GM23248 (cell line): ENCODE results near the gene CIC. TPM values are rescaled to one million over a fixed set of nuclear protein-coding genes. Genes with fewer than 3 reads are reported as not detected.
A peak's percentile ranks its signal among the peaks of the same experiment; 100 is the strongest.

Source experiments
- DNase-seq: peaks from one replicate; pipeline ENCODE4 v3.0.0-alpha.2; 2015
- H2AFZ ChIP-seq: fragments of 200-600 bp; sonication (generic); 2 replicates; pipeline ENCODE4 v1.6.1; 2016; ENCODE audit warnings: antibody characterized with exemption
- H3F3A ChIP-seq: fragments of 200-600 bp; sonication (generic); 2 replicates; pipeline ENCODE4 v1.6.1; 2016; ENCODE audit warnings: mild to moderate bottlenecking, antibody characterized with exemption, mixed run types; ENCODE audit not compliant: insufficient read depth
- H3K27ac ChIP-seq: fragments of 200-600 bp; sonication (generic); 2 replicates; pipeline ENCODE4 v1.5.1; 2016; ENCODE audit warnings: mild to moderate bottlenecking
- H3K27me3 ChIP-seq: fragments of 200-600 bp; sonication (generic); replicated peaks from 2 replicates; pipeline ENCODE4 v1.6.1; 2016; ENCODE audit warnings: mild to moderate bottlenecking; ENCODE audit not compliant: insufficient read depth
- H3K36me3 ChIP-seq: fragments of 200-600 bp; sonication (generic); 2 replicates; pipeline ENCODE4 v1.6.1; 2016; ENCODE audit warnings: low read depth, mild to moderate bottlenecking
- H3K4me1 ChIP-seq: fragments of 200-600 bp; sonication (generic); 2 replicates; pipeline ENCODE4 v1.6.1; 2016; ENCODE audit warnings: mild to moderate bottlenecking; ENCODE audit not compliant: insufficient read depth
- H3K4me2 ChIP-seq: fragments of 200-600 bp; sonication (generic); one replicate; pipeline ENCODE4 v1.6.1; 2016; ENCODE audit warnings: mild to moderate bottlenecking; ENCODE audit not compliant: unreplicated experiment
- H3K4me3 ChIP-seq: fragments of 200-600 bp; sonication (generic); 2 replicates; pipeline ENCODE4 v1.5.1; 2016; ENCODE audit warnings: mild to moderate bottlenecking
- H3K79me2 ChIP-seq: fragments of 200-600 bp; sonication (generic); 2 replicates; pipeline ENCODE4 v1.6.1; 2016; ENCODE audit warnings: mild to moderate bottlenecking; ENCODE audit not compliant: insufficient read depth
- H3K9ac ChIP-seq: fragments of 200-600 bp; sonication (generic); 2 replicates; pipeline ENCODE4 v1.6.1; 2016; ENCODE audit warnings: mild to moderate bottlenecking
- H3K9me2 ChIP-seq: fragments of 200-600 bp; sonication (generic); 2 replicates; pipeline ENCODE4 v1.6.1; 2016; ENCODE audit warnings: mixed run types, mild to moderate bottlenecking, moderate library complexity; ENCODE audit not compliant: insufficient read depth
- H3K9me3 ChIP-seq: fragments of 200-600 bp; sonication (generic); one replicate; pipeline ENCODE4 v1.6.1; 2017; ENCODE audit warnings: low read depth
- H4K20me1 ChIP-seq: fragments of 200-600 bp; sonication (generic); 2 replicates; pipeline ENCODE4 v1.6.0; 2016; ENCODE audit not compliant: insufficient read depth
- EZH2 ChIP-seq: fragments of 200-600 bp; sonication (generic); IDR thresholded peaks from 2 replicates; pipeline ENCODE4 v1.6.1; 2018; ENCODE audit warnings: antibody characterized with exemption, mild to moderate bottlenecking; ENCODE audit not compliant: insufficient read depth, poor library complexity, severe bottlenecking
- EZH2phosphoT487 ChIP-seq: fragments of 200-600 bp; sonication (generic); IDR thresholded peaks from 2 replicates; pipeline ENCODE4 v1.6.1; 2018; ENCODE audit warnings: antibody characterized with exemption, moderate library complexity, mild to moderate bottlenecking, low read depth; ENCODE audit not compliant: insufficient read depth
- WGBS, 2 experiments: methylation state at CpG; one replicate each; pipeline ENCODE4 v1.1.6; 2015 to 2017; ENCODE audit warnings: low lambda C conversion rate in 2 of 2, low coverage in 1 of 2; ENCODE audit errors: missing lambda C conversion rate in 2 of 2; 5-methylcytosine and 5-hydroxymethylcytosine counted together
- in situ Hi-C: fragments of 300-500 bp; cut with MboI; formaldehyde crosslinking; loops from 2 replicates; pipeline ENCODE4 v1.15.0; 2020
- polyA plus RNA-seq: library from polyadenylated mRNA; unstranded; fragments of >200 nt; fragmentation: Nextera tagmentation; extraction: Ambion mirVana; gene quantifications from 2 replicates; pipeline ENCODE4 v1.2.1, GENCODE V29; 2016
- total RNA-seq: library from RNA; depleted of rRNA; stranded (reverse); fragments of >200 nt; shearing (Covaris generic); gene quantifications from 2 replicates; pipeline ENCODE4 v1.2.3, GENCODE V29; 2014

CIC gene
- total and polyA plus RNA-seq, 2 experiments from 2014 or later, result 8.3 to 17.5 TPM

- Histone ChIP-seq H2AFZ (peak within 1 kb of the TSS; percentile 84), H3K36me3 (no peaks in the 10 kb centered on the region), H4K20me1 (no peaks in the 10 kb centered on the region), H3K27me3 (no peaks in the 10 kb centered on the region), H3F3A (no peaks in the 10 kb centered on the region; the same call in 1 of the 2 replicates), H3K9me3 (no peaks in the 10 kb centered on the region), H3K4me3 (peak within 1 kb of the TSS; percentile 74), H3K9me2 (no peaks in the 10 kb centered on the region), H3K9ac (peak within 1 kb of the TSS; percentile 64), H3K4me1 (no peaks in the 10 kb centered on the region), H3K4me2 (peak within 1 kb of the TSS; percentile 75), H3K27ac (no peak within 1 kb of the TSS), H3K79me2 (no peaks in the 10 kb centered on the region)
- DNase-seq, result peak; percentile 41
- in situ Hi-C loops, result no loop called here
- TF ChIP-seq EZH2 (no peak), EZH2phosphoT487 (no peak)
- 11 to 16% methylated on average over 16 to 21 of the region's 21 CpGs for WGBS, 2 experiments
Observed at GRCh38 chr19:42301646-42302203, 32.7 kb downstream of the CIC start, which contains the start of gene PRR19. Gene PRR19 (plus strand): TSS chr19:42302132. CDS start chr19:42309585, 7,453 bp downstream.

GRCh38 chr19:42303101-42303464 lies 34.0 kb downstream of the CIC start:
- Histone ChIP-seq H3K36me3 (no peaks in the 10 kb centered on the region), H3K4me2 (no peak overlapping the region), H3K4me1 (no peaks in the 10 kb centered on the region), H3K9ac (peak overlapping the region; percentile 64; the same call in 1 of the 2 replicates), H4K20me1 (no peaks in the 10 kb centered on the region), H2AFZ (peak overlapping the region; percentile 84), H3K9me2 (no peaks in the 10 kb centered on the region), H3K4me3 (peak overlapping the region; percentile 74), H3K79me2 (no peaks in the 10 kb centered on the region), H3K27ac (no peak overlapping the region), H3F3A (no peaks in the 10 kb centered on the region; the same call in 1 of the 2 replicates), H3K9me3 (no peaks in the 10 kb centered on the region), H3K27me3 (no peaks in the 10 kb centered on the region)
- TF ChIP-seq EZH2 (no peak), EZH2phosphoT487 (no peak)
- WGBS, 2 experiments, result 36 to 42% methylated on average over 11 of the region's 11 CpGs
- in situ Hi-C loops, result no loop called here
- DNase-seq, result no peak

GRCh38 chr19:42303876-42304275 lies 34.8 kb downstream of the CIC start:
- Histone ChIP-seq H2AFZ (no peak overlapping the region), H3K9me2 (no peaks in the 10 kb centered on the region), H3K9me3 (no peaks in the 10 kb centered on the region), H3K4me3 (no peak overlapping the region), H3K79me2 (no peaks in the 10 kb centered on the region), H3K9ac (no peak overlapping the region), H3K36me3 (no peaks in the 10 kb centered on the region), H3K27ac (no peak overlapping the region), H3K27me3 (no peaks in the 10 kb centered on the region), H3K4me1 (no peaks in the 10 kb centered on the region), H3F3A (no peaks in the 10 kb centered on the region; the same call in 1 of the 2 replicates), H3K4me2 (no peak overlapping the region), H4K20me1 (no peaks in the 10 kb centered on the region)
- no peak for DNase-seq
- no peak for TF ChIP-seq EZH2phosphoT487
- no peak for TF ChIP-seq EZH2
- WGBS, 2 experiments, result 88 to 91% methylated on average over 8 of the region's 8 CpGs
- in situ Hi-C loops, result no loop called here

- Histone ChIP-seq H3K9ac (no peak overlapping the region), H2AFZ (no peak overlapping the region), H3K9me2 (no peaks in the 10 kb centered on the region), H3K27me3 (no peaks in the 10 kb centered on the region), H3K4me1 (no peaks in the 10 kb centered on the region), H3F3A (no peaks in the 10 kb centered on the region; the same call in 1 of the 2 replicates), H3K9me3 (no peaks in the 10 kb centered on the region), H3K79me2 (no peaks in the 10 kb centered on the region), H3K4me2 (no peak overlapping the region), H3K4me3 (no peak overlapping the region), H3K27ac (no peak overlapping the region), H4K20me1 (no peaks in the 10 kb centered on the region), H3K36me3 (no peaks in the 10 kb centered on the region)
- in situ Hi-C loops, result no loop called here
- no peak for DNase-seq
- TF ChIP-seq EZH2, result no peak
- no peak for TF ChIP-seq EZH2phosphoT487
- 93 to 99% methylated on average over 18 to 22 of the region's 22 CpGs for WGBS, 2 experiments
Observed at GRCh38 chr19:42306646-42307045, 37.6 kb downstream of the CIC start.

GRCh38 chr19:42309686-42310085 lies 40.6 kb downstream of the CIC start:
- H3K9me2 ChIP-seq, result no peaks in the 10 kb centered on the region
- H4K20me1 ChIP-seq, result no peaks in the 10 kb centered on the region
- H3K4me2 ChIP-seq, result no peak overlapping the region
- TF ChIP-seq EZH2 (no peak), EZH2phosphoT487 (no peak)
- DNase-seq, result no peak
- H3K9ac ChIP-seq, result no peak overlapping the region
- H3K79me2 ChIP-seq, result no peaks in the 10 kb centered on the region
- H3F3A ChIP-seq, result no peaks in the 10 kb centered on the region; the same call in 1 of the 2 replicates
- no peak overlapping the region for H2AFZ ChIP-seq
- H3K27me3 ChIP-seq, result peaks cover 7% of the 10 kb centered on the region
- H3K27ac ChIP-seq, result no peak overlapping the region
- 78 to 86% methylated on average over 12 to 13 of the region's 14 CpGs for WGBS, 2 experiments
- no peak overlapping the region for H3K4me3 ChIP-seq
- no peaks in the 10 kb centered on the region for H3K9me3 ChIP-seq
- no peaks in the 10 kb centered on the region for H3K4me1 ChIP-seq
- no peaks in the 10 kb centered on the region for H3K36me3 ChIP-seq
- in situ Hi-C loops, result no loop called here
